A549 (cell line): ENCODE data around the gene MAPKAP1. TPM values are rescaled to one million over a fixed set of nuclear protein-coding genes. Genes with fewer than 3 reads are reported as not detected.
A peak's percentile ranks its signal among the peaks of the same experiment; 100 is the strongest.

ENCODE experiments used
- ATAC-seq, 2 experiments: fragments of 200-7000 bp in 1 of 2; fragments of >200 bp in 1 of 2; cut with Nextera tagmentation in 1 of 2; cut with Tn5 transposase in 1 of 2; 3 replicates each; pipeline versions ENCODE4 v1.8.0 to v1.9.1; 2018 to 2020; ENCODE audit warnings: mild to moderate bottlenecking in 1 of 2, moderate library complexity in 1 of 2
- CTCF ChIA-PET: fragments of 300-600 bp; sonication (Branson Sonifier 250); formaldehyde crosslinking; extraction: SDS; loops from one replicate; lab custom pipeline; 2021; ENCODE audit warnings: antibody characterized with exemption, inconsistent platforms; lab: Yijun Ruan, JAX
- POLR2A ChIA-PET: fragments of 350-600 bp; formaldehyde crosslinking; extraction: SDS; loops from one replicate; lab custom pipeline; 2021; ENCODE audit warnings: antibody characterized with exemption, inconsistent platforms; lab: Yijun Ruan, JAX
- DNase-seq, 2 experiments: peaks; one replicate each; pipeline versions ENCODE4 v3.0.0 to v3.0.0-alpha.2; 2011 to 2016; ENCODE audit warnings: low read depth in 1 of 2, low spot score in 1 of 2
- FAIRE-seq: peaks from 2 replicates; lab custom pipeline; 2011; peaks lifted over from hg19 to GRCh38; lab: Jason Lieb, UNC
- H3K27ac ChIP-seq, 2 experiments: fragments of >200 bp; sonication (Bioruptor Twin); formaldehyde crosslinking; 3 replicates each; pipeline ENCODE4 v1.5.1; 2016 to 2017
- H3K4me1 ChIP-seq: fragments of >200 bp; sonication (Bioruptor Twin); formaldehyde crosslinking; 3 replicates; pipeline ENCODE4 v1.6.1; 2016
- H3K4me2 ChIP-seq: fragments of >200 bp; sonication (Bioruptor Twin); formaldehyde crosslinking; 3 replicates; pipeline ENCODE4 v1.6.1; 2016
- H3K4me3 ChIP-seq: fragments of >200 bp; sonication (Bioruptor Twin); formaldehyde crosslinking; 3 replicates; pipeline ENCODE4 v1.5.1; 2016
- H3K9me3 ChIP-seq: fragments of >200 bp; sonication (Bioruptor Twin); formaldehyde crosslinking; 3 replicates; pipeline ENCODE4 v1.6.1; 2016
- BCL3 ChIP-seq: fragments of >200 bp; sonication (Bioruptor Twin); formaldehyde crosslinking; IDR thresholded peaks from 3 replicates; pipeline ENCODE4 v1.6.1; 2016
- BHLHE40 ChIP-seq: IDR thresholded peaks from 2 replicates; pipeline ENCODE4 v1.6.1; 2012; ENCODE audit warnings: low read depth, low read length, inconsistent platforms
- E2F6 ChIP-seq: IDR thresholded peaks from 2 replicates; pipeline ENCODE4 v1.6.1; 2012; ENCODE audit warnings: low read depth, borderline replicate concordance
- EHMT2 ChIP-seq: fragments of 200-600 bp; sonication (generic); IDR thresholded peaks from 2 replicates; pipeline ENCODE4 v1.6.1; 2016; ENCODE audit warnings: antibody characterized with exemption, low read depth, mild to moderate bottlenecking, moderate library complexity
- FOSB ChIP-seq: fragments of 250-450 bp; sonication (Bioruptor Pico); IDR thresholded peaks from 2 replicates; pipeline ENCODE4 v1.5.0; 2020; ENCODE audit warnings: mild to moderate bottlenecking, moderate library complexity
- HEYL ChIP-seq: fragments of 250-450 bp; sonication (Bioruptor Pico); IDR thresholded peaks from 2 replicates; pipeline ENCODE4 v1.8.0; 2021; ENCODE audit warnings: mild to moderate bottlenecking, moderate library complexity
- HMGXB4 ChIP-seq: fragments of 250-450 bp; sonication (Bioruptor Pico); IDR thresholded peaks from 2 replicates; pipeline ENCODE4 v1.5.0; 2021; ENCODE audit warnings: mild to moderate bottlenecking, moderate library complexity, borderline replicate concordance
- HOXB13 ChIP-seq: fragments of 250-450 bp; sonication (Bioruptor Pico); IDR thresholded peaks from 2 replicates; pipeline ENCODE4 v1.5.0; 2020; ENCODE audit warnings: low read depth, mild to moderate bottlenecking, moderate library complexity
- HOXB5 ChIP-seq: fragments of 250-450 bp; sonication (Bioruptor Pico); IDR thresholded peaks from 2 replicates; pipeline ENCODE4 v1.5.0; 2020; ENCODE audit warnings: mild to moderate bottlenecking, moderate library complexity
- JUN ChIP-seq, 2 experiments: fragments of >200 bp; sonication (Bioruptor Twin); formaldehyde crosslinking; IDR thresholded peaks; 2 replicates in 1 of 2; 3 replicates in 1 of 2; pipeline ENCODE4 v1.6.1; 2016 to 2017
- KDM1A ChIP-seq: fragments of 200-600 bp; sonication (generic); IDR thresholded peaks from 2 replicates; pipeline ENCODE4 v1.6.1; 2016; ENCODE audit warnings: low read depth, mild to moderate bottlenecking
- KDM5A ChIP-seq: fragments of 200-600 bp; sonication (generic); IDR thresholded peaks from 2 replicates; pipeline ENCODE4 v1.6.1; 2016; ENCODE audit warnings: antibody characterized with exemption, mild to moderate bottlenecking
- MAX ChIP-seq: IDR thresholded peaks from 2 replicates; pipeline ENCODE4 v1.6.1; 2012
- MAZ ChIP-seq: fragments of 150-350 bp; IDR thresholded peaks from 2 replicates; pipeline ENCODE4 v1.6.1; 2014; ENCODE audit warnings: antibody characterized with exemption, low read depth, low read length, borderline replicate concordance
- NR3C1 ChIP-seq: fragments of >200 bp; sonication (Bioruptor Twin); formaldehyde crosslinking; IDR thresholded peaks from 3 replicates; pipeline ENCODE4 v1.6.1; 2017
- POLR2AphosphoS2 ChIP-seq: conservative IDR thresholded peaks from 2 replicates; pipeline ENCODE4 v1.6.1; 2012; ENCODE audit warnings: low read length, improper control_type of control experiment, inconsistent platforms
- RARB ChIP-seq: fragments of 250-450 bp; sonication (Bioruptor Pico); IDR thresholded peaks from 2 replicates; pipeline ENCODE4 v1.8.0; 2021; ENCODE audit warnings: mild to moderate bottlenecking, moderate library complexity
- RCOR1 ChIP-seq: fragments of 150-350 bp; IDR thresholded peaks from 2 replicates; pipeline ENCODE4 v1.6.1; 2014; ENCODE audit warnings: antibody characterized with exemption, low read length, low read depth
- RFX5 ChIP-seq: fragments of 450-650 bp; IDR thresholded peaks from 2 replicates; pipeline ENCODE4 v1.7.1; 2014; ENCODE audit warnings: antibody characterized with exemption, mild to moderate bottlenecking, moderate library complexity
- RNF2 ChIP-seq: fragments of 200-600 bp; sonication (generic); IDR thresholded peaks from 2 replicates; pipeline ENCODE4 v1.6.1; 2016; ENCODE audit warnings: low read depth, mild to moderate bottlenecking, antibody characterized with exemption, moderate library complexity, borderline replicate concordance
- SREBF2 ChIP-seq: fragments of 450-650 bp; IDR thresholded peaks from 2 replicates; pipeline ENCODE4 v1.6.1; 2014; ENCODE audit warnings: mild to moderate bottlenecking, moderate library complexity
- TFCP2L1 ChIP-seq: fragments of 250-450 bp; sonication (Bioruptor Pico); IDR thresholded peaks from 2 replicates; pipeline ENCODE4 v1.5.0; 2021; ENCODE audit warnings: mild to moderate bottlenecking
- TP53 ChIP-seq: fragments of 250-450 bp; sonication (Bioruptor Pico); IDR thresholded peaks from 2 replicates; pipeline ENCODE4 v1.5.0; 2021; ENCODE audit warnings: mild to moderate bottlenecking, moderate library complexity
- USF2 ChIP-seq: fragments of 450-650 bp; IDR thresholded peaks from 2 replicates; pipeline ENCODE4 v1.6.1; 2014; ENCODE audit warnings: antibody characterized with exemption
- ZC3H11A ChIP-seq: fragments of 450-650 bp; IDR thresholded peaks from 2 replicates; pipeline ENCODE4 v1.6.1; 2014; ENCODE audit warnings: antibody characterized with exemption, mild to moderate bottlenecking
- ZNF302 ChIP-seq: fragments of 250-450 bp; sonication (Bioruptor Pico); IDR thresholded peaks from 2 replicates; pipeline ENCODE4 v1.9.0; 2021; ENCODE audit warnings: inconsistent platforms, mild to moderate bottlenecking, moderate library complexity
- WGBS: methylation state at CpG from one replicate; pipeline ENCODE4 v1.1.6; 2017; ENCODE audit errors: missing lambda C conversion rate; 5-methylcytosine and 5-hydroxymethylcytosine counted together
- polyA plus RNA-seq, 4 experiments: library from polyadenylated mRNA; depleted of rRNA in 3 of 4; stranded (reverse); fragments of >200 nt; fragmentation: RNase III in 1 of 4; extraction: RNeasy Plus Mini Kit Qiagen cat#74134 plus additional on column Dnase treatment in 1 of 4; gene quantifications; 2 replicates in 3 of 4; 3 replicates in 1 of 4; pipeline ENCODE4 v1.2.3, GENCODE V29; 2011 to 2017

Gene MAPKAP1
- polyA plus RNA-seq, 2 of the 4 experiments (the other 2 are of a cell fraction): 49.9 to 119 TPM

GRCh38 chr9:125435776-125436612, 271.0 kb downstream of the MAPKAP1 start:
- DNase-seq (no peak), ATAC-seq (peak in 1 of 2 experiments; percentile 18; a peak in 2 of 6 replicates), FAIRE-seq (no peak)
- ChIA-PET POLR2A (interaction anchor here (0.6 kb wide), 1 partner anchor 135 kb away, joined by 3 read pairs; no protein-coding TSS in a partner anchor), CTCF (interaction anchor here (0.8 to 1.4 kb wide), 5 partner anchors 9 to 1056 kb away, joined by 3 to 6 read pairs (median 3); no protein-coding TSS in a partner anchor)
- 82% methylated on average over 15 of the region's 16 CpGs for WGBS
- H3K9me3 ChIP-seq: no peaks in the 10 kb centered on the region
- H3K4me1 ChIP-seq: no peaks in the 10 kb centered on the region
- no peak overlapping the region for H3K4me2 ChIP-seq
- no peak for TF ChIP-seq ZNF302 (CRISPR knock-in tag)
- no peak for TF ChIP-seq JUN (IDR thresholded peaks at IDR 0.05)
- TF ChIP-seq TFCP2L1 (CRISPR knock-in tag): no peak
- no peak for TF ChIP-seq RNF2
- no peak for TF ChIP-seq HOXB13 (CRISPR knock-in tag)
- no peak for TF ChIP-seq BHLHE40
- TF ChIP-seq MAX: no peak
- no peak for TF ChIP-seq BCL3
- no peak for TF ChIP-seq ZC3H11A
- H3K27ac ChIP-seq: no peak overlapping the region
- no peak overlapping the region for H3K4me3 ChIP-seq

- DNase-seq: no peak
These were observed 271.8 kb downstream of the MAPKAP1 start for GRCh38 chr9:125434986-125435775.

More at GRCh38 chr9:125434986-125435775, 271.8 kb downstream of the MAPKAP1 start:
- Histone ChIP-seq H3K27ac (no peak overlapping the region), H3K4me1 (no peaks in the 10 kb centered on the region), H3K4me2 (no peak overlapping the region), H3K9me3 (no peaks in the 10 kb centered on the region), H3K4me3 (no peak overlapping the region)
- ATAC-seq (peak in 1 of 2 experiments; percentile 10; a peak in 1 of 6 replicates), FAIRE-seq (no peak)
- 81% methylated on average over 15 of the region's 16 CpGs for WGBS
- TF ChIP-seq TP53 (CRISPR knock-in tag): no peak
- no peak for TF ChIP-seq HOXB5 (CRISPR knock-in tag)
- no peak for TF ChIP-seq E2F6
- TF ChIP-seq MAZ: no peak
- no peak for TF ChIP-seq ZNF302 (CRISPR knock-in tag)
- TF ChIP-seq NR3C1: no peak
- TF ChIP-seq POLR2AphosphoS2: no peak
- no peak for TF ChIP-seq KDM5A
- no peak for TF ChIP-seq JUN (IDR thresholded peaks at IDR 0.05)
- no peak for TF ChIP-seq HMGXB4
- TF ChIP-seq USF2: no peak
- TF ChIP-seq EHMT2: no peak
- TF ChIP-seq FOSB (CRISPR knock-in tag): no peak
- TF ChIP-seq HEYL (CRISPR knock-in tag): no peak
- no peak for TF ChIP-seq RCOR1
- no peak for TF ChIP-seq BHLHE40
- TF ChIP-seq RFX5: no peak
- no peak for TF ChIP-seq SREBF2
- no peak for TF ChIP-seq KDM1A
- TF ChIP-seq RARB (CRISPR knock-in tag): no peak
- ChIA-PET CTCF (interaction anchor here (0.9 to 1.4 kb wide), 4 partner anchors 8 to 1056 kb away, joined by 3 to 6 read pairs (median 4); no protein-coding TSS in a partner anchor), POLR2A (interaction anchor here (0.6 kb wide), 1 partner anchor 135 kb away, joined by 3 read pairs; no protein-coding TSS in a partner anchor)
